GM18520 (cell line): Measurements from ENCODE around the gene RAB7A.

Experiments
- ATAC-seq: cut with Tn5 transposase; IDR thresholded peaks from one replicate; pipeline ENCODE4 v1.9.1; 2021; ENCODE audit not compliant: unreplicated experiment

The RAB7A gene

GRCh38 chr3:128726023-128727016, at the start of gene RAB7A:
TSS of gene RAB7A (plus strand) at chr3:128726183. CDS start at chr3:128795368, 69,185 bp downstream.
- peak; percentile 91 for ATAC-seq

- ATAC-seq = no peak
Observed at GRCh38 chr3:128679338-128679737, 46.6 kb upstream of the RAB7A start.

GRCh38 chr3:128680603-128681368, 45.2 kb upstream of the RAB7A start:
- ATAC-seq = peak; percentile 94

GRCh38 chr3:128681369-128681829, 44.6 kb upstream of the RAB7A start:
- no peak for ATAC-seq

GRCh38 chr3:128683957-128684356, 42.0 kb upstream of the RAB7A start:
- no peak for ATAC-seq

GRCh38 chr3:128684986-128685726, 40.8 kb upstream of the RAB7A start:
- no peak for ATAC-seq

GRCh38 chr3:128686465-128686864, 39.5 kb upstream of the RAB7A start:
- no peak for ATAC-seq

GRCh38 chr3:128689060-128689459, 36.9 kb upstream of the RAB7A start:
- no peak for ATAC-seq

GRCh38 chr3:128693696-128694095, 32.3 kb upstream of the RAB7A start:
- no peak for ATAC-seq

- no peak for ATAC-seq
Observed at GRCh38 chr3:128697341-128697740, 28.6 kb upstream of the RAB7A start.

GRCh38 chr3:128698211-128699047, 27.6 kb upstream of the RAB7A start:
- no peak for ATAC-seq

- no peak for ATAC-seq
Observed at GRCh38 chr3:128701342-128702212, 24.4 kb upstream of the RAB7A start.

- no peak for ATAC-seq
Observed at GRCh38 chr3:128702391-128702790, 23.6 kb upstream of the RAB7A start.

GRCh38 chr3:128703561-128703960, 22.4 kb upstream of the RAB7A start:
- no peak for ATAC-seq

- ATAC-seq = no peak
Observed at GRCh38 chr3:128706086-128706615, 19.8 kb upstream of the RAB7A start.

- no peak for ATAC-seq
Observed at GRCh38 chr3:128707928-128708494, 18.0 kb upstream of the RAB7A start.

GRCh38 chr3:128709038-128709437, 16.9 kb upstream of the RAB7A start:
- ATAC-seq = no peak

- no peak for ATAC-seq
Observed at GRCh38 chr3:128709506-128710210, 16.3 kb upstream of the RAB7A start.
